Mesothelial cell of epicardium (in vitro differentiated cells): ENCODE data around the gene ERC1. TPM values are rescaled to one million over a fixed set of nuclear protein-coding genes. Genes with fewer than 3 reads are reported as not detected.
"Not testable (repeated sequence)": the region's sequence is repeated elsewhere in the genome, so short reads cannot be mapped to it uniquely, and the experiment has no call there.

Experiments
- DNase-seq, 2 experiments: peaks; one replicate each; pipeline ENCODE4 v3.0.0; 2021; ENCODE audit warnings: low spot score in 2 of 2; ENCODE audit not compliant: unreplicated experiment in 2 of 2
- H3K27ac Mint-ChIP-seq: 2 replicates; pipeline ENCODE4 v1.8.0; 2021; ENCODE audit warnings: mixed read lengths
- H3K27me3 Mint-ChIP-seq: 2 replicates; pipeline ENCODE4 v1.8.0; 2021; ENCODE audit warnings: low read depth, mixed read lengths
- H3K36me3 Mint-ChIP-seq: 2 replicates; pipeline ENCODE4 v1.8.0; 2021; ENCODE audit warnings: mixed read lengths
- H3K4me1 Mint-ChIP-seq: 2 replicates; pipeline ENCODE4 v1.8.0; 2021; ENCODE audit warnings: mixed read lengths
- H3K4me3 Mint-ChIP-seq: 2 replicates; pipeline ENCODE4 v1.8.0; 2021; ENCODE audit warnings: mild to moderate bottlenecking, moderate library complexity, mixed read lengths
- H3K9me3 Mint-ChIP-seq: 2 replicates; pipeline ENCODE4 v1.8.0; 2021; ENCODE audit warnings: mixed read lengths
- CTCF ChIP-seq: fragments of 200-600 bp; sonication (generic); IDR thresholded peaks from one replicate; pipeline ENCODE4 v1.5.0; 2021; ENCODE audit warnings: antibody characterized with exemption; ENCODE audit not compliant: unreplicated experiment
- total RNA-seq: library from RNA; stranded (reverse); gene quantifications from 3 replicates; pipeline ENCODE4 v1.2.1, GENCODE V29; 2021

The ERC1 gene
- total RNA-seq, 1 donor from 2014 or later, result 66.1 TPM

GRCh38 chr12:1234073-1234472 is 243.1 kb downstream of the ERC1 start:
- H3K36me3 Mint-ChIP-seq, result peaks cover 16% of the 10 kb centered on the region
- DNase-seq, result no peak
- peaks cover 2% of the 10 kb centered on the region for H3K4me1 Mint-ChIP-seq
- no peak overlapping the region for H3K27ac Mint-ChIP-seq
- no peak overlapping the region for H3K4me3 Mint-ChIP-seq
- peaks cover 18% of the 10 kb centered on the region for H3K9me3 Mint-ChIP-seq
- H3K27me3 Mint-ChIP-seq, result no peaks in the 10 kb centered on the region
- no peak for TF ChIP-seq CTCF

DNA sequence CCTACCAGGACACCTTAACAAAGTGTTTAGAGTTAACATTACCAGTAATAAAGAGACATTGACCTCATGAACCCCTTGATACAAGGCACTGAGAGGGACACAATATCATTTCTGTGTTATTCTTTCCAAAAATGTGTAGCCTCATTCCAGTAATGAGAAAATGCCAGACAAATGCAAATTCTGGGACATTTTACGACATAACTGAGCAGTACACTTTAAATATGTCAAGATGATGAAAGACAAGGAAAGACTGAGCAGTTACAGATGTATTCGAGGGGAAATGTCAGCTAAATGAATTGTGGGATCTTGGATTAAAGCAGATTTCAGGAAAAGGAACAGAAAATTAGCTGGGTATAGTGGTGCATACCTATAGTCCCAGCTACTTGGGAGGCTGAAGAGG is 255.6 kb downstream of the ERC1 start:
- Mint-ChIP-seq H3K27ac (no peak overlapping the region), H3K9me3 (no peaks in the 10 kb centered on the region), H3K27me3 (no peaks in the 10 kb centered on the region), H3K4me1 (peaks cover 28% of the 10 kb centered on the region), H3K36me3 (no peaks in the 10 kb centered on the region), H3K4me3 (no peak overlapping the region)
- no peak for DNase-seq
- TF ChIP-seq CTCF, result no peak

- no peaks in the 10 kb centered on the region for H3K36me3 Mint-ChIP-seq
- no peak overlapping the region for H3K4me3 Mint-ChIP-seq
- no peak for TF ChIP-seq CTCF
- no peaks in the 10 kb centered on the region for H3K27me3 Mint-ChIP-seq
- DNase-seq, result no peak
- peak overlapping the region; percentile 68 for H3K27ac Mint-ChIP-seq
- H3K4me1 Mint-ChIP-seq, result peaks cover 51% of the 10 kb centered on the region
- no peaks in the 10 kb centered on the region for H3K9me3 Mint-ChIP-seq
Observed at GRCh38 chr12:1250641-1251040, 259.6 kb downstream of the ERC1 start.

DNA sequence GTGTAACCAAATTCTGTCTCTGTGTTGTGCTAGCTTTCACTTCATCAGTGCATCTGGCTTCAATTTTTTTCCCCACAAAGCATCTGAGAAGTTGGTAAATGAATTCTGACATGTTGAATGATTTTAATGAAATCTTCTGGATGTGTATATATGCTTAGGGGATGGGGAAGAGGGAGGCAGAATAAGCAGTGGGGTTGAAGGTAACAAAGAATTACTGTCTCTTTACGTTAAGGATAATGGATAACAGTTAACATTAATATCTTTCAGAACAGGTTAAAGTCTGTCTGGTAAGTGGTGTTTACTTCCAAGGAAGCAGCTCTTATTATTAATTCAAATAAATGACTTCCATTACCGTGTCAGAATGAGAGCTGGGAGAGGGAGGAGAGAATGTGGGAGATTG is 261.7 kb downstream of the ERC1 start:
- Mint-ChIP-seq H3K4me3 (no peak overlapping the region), H3K27me3 (no peaks in the 10 kb centered on the region), H3K4me1 (peaks cover 41% of the 10 kb centered on the region), H3K9me3 (peaks cover 5% of the 10 kb centered on the region), H3K27ac (peak overlapping the region; percentile 79), H3K36me3 (peaks cover 11% of the 10 kb centered on the region)
- no peak for DNase-seq
- no peak for TF ChIP-seq CTCF

- H3K27ac Mint-ChIP-seq, H3K9me3 Mint-ChIP-seq, H3K27me3 Mint-ChIP-seq, DNase-seq, H3K4me3 Mint-ChIP-seq: not testable (repeated sequence)
- peaks cover 14% of the 10 kb centered on the region for H3K36me3 Mint-ChIP-seq
- H3K4me1 Mint-ChIP-seq, result peaks cover 35% of the 10 kb centered on the region
Observed at GRCh38 chr12:1255125-1255524, 264.1 kb downstream of the ERC1 start.

- peaks cover 29% of the 10 kb centered on the region for H3K4me1 Mint-ChIP-seq
- not testable (repeated sequence) for H3K9me3 Mint-ChIP-seq, DNase-seq, H3K27ac Mint-ChIP-seq, H3K27me3 Mint-ChIP-seq, H3K4me3 Mint-ChIP-seq
- peaks cover 14% of the 10 kb centered on the region for H3K36me3 Mint-ChIP-seq
Observed at GRCh38 chr12:1255854-1256253, 264.8 kb downstream of the ERC1 start.

- no peak overlapping the region for H3K4me3 Mint-ChIP-seq
- peaks cover 15% of the 10 kb centered on the region for H3K36me3 Mint-ChIP-seq
- no peak for DNase-seq
- H3K9me3 Mint-ChIP-seq, result peaks cover 7% of the 10 kb centered on the region
- peaks cover 26% of the 10 kb centered on the region for H3K4me1 Mint-ChIP-seq
- no peaks in the 10 kb centered on the region for H3K27me3 Mint-ChIP-seq
- TF ChIP-seq CTCF, result no peak
- no peak overlapping the region for H3K27ac Mint-ChIP-seq
Observed at GRCh38 chr12:1256285-1256684, 265.3 kb downstream of the ERC1 start.
